GM23248 (cell line): ENCODE results near the gene ACTL10. TPM values are rescaled to one million over a fixed set of nuclear protein-coding genes. Genes with fewer than 3 reads are reported as not detected.

Experiments used
- DNase-seq: peaks from one replicate; pipeline ENCODE4 v3.0.0-alpha.2; 2015
- H2AFZ ChIP-seq: fragments of 200-600 bp; sonication (generic); 2 replicates; pipeline ENCODE4 v1.6.1; 2016; ENCODE audit warnings: antibody characterized with exemption
- H3F3A ChIP-seq: fragments of 200-600 bp; sonication (generic); 2 replicates; pipeline ENCODE4 v1.6.1; 2016; ENCODE audit warnings: mild to moderate bottlenecking, antibody characterized with exemption, mixed run types; ENCODE audit not compliant: insufficient read depth
- H3K27ac ChIP-seq: fragments of 200-600 bp; sonication (generic); 2 replicates; pipeline ENCODE4 v1.5.1; 2016; ENCODE audit warnings: mild to moderate bottlenecking
- H3K27me3 ChIP-seq: fragments of 200-600 bp; sonication (generic); replicated peaks from 2 replicates; pipeline ENCODE4 v1.6.1; 2016; ENCODE audit warnings: mild to moderate bottlenecking; ENCODE audit not compliant: insufficient read depth
- H3K36me3 ChIP-seq: fragments of 200-600 bp; sonication (generic); 2 replicates; pipeline ENCODE4 v1.6.1; 2016; ENCODE audit warnings: low read depth, mild to moderate bottlenecking
- H3K4me1 ChIP-seq: fragments of 200-600 bp; sonication (generic); 2 replicates; pipeline ENCODE4 v1.6.1; 2016; ENCODE audit warnings: mild to moderate bottlenecking; ENCODE audit not compliant: insufficient read depth
- H3K4me2 ChIP-seq: fragments of 200-600 bp; sonication (generic); one replicate; pipeline ENCODE4 v1.6.1; 2016; ENCODE audit warnings: mild to moderate bottlenecking; ENCODE audit not compliant: unreplicated experiment
- H3K4me3 ChIP-seq: fragments of 200-600 bp; sonication (generic); 2 replicates; pipeline ENCODE4 v1.5.1; 2016; ENCODE audit warnings: mild to moderate bottlenecking
- H3K79me2 ChIP-seq: fragments of 200-600 bp; sonication (generic); 2 replicates; pipeline ENCODE4 v1.6.1; 2016; ENCODE audit warnings: mild to moderate bottlenecking; ENCODE audit not compliant: insufficient read depth
- H3K9ac ChIP-seq: fragments of 200-600 bp; sonication (generic); 2 replicates; pipeline ENCODE4 v1.6.1; 2016; ENCODE audit warnings: mild to moderate bottlenecking
- H3K9me2 ChIP-seq: fragments of 200-600 bp; sonication (generic); 2 replicates; pipeline ENCODE4 v1.6.1; 2016; ENCODE audit warnings: mixed run types, mild to moderate bottlenecking, moderate library complexity; ENCODE audit not compliant: insufficient read depth
- H3K9me3 ChIP-seq: fragments of 200-600 bp; sonication (generic); one replicate; pipeline ENCODE4 v1.6.1; 2017; ENCODE audit warnings: low read depth
- H4K20me1 ChIP-seq: fragments of 200-600 bp; sonication (generic); 2 replicates; pipeline ENCODE4 v1.6.0; 2016; ENCODE audit not compliant: insufficient read depth
- EZH2 ChIP-seq: fragments of 200-600 bp; sonication (generic); IDR thresholded peaks from 2 replicates; pipeline ENCODE4 v1.6.1; 2018; ENCODE audit warnings: antibody characterized with exemption, mild to moderate bottlenecking; ENCODE audit not compliant: insufficient read depth, poor library complexity, severe bottlenecking
- EZH2phosphoT487 ChIP-seq: fragments of 200-600 bp; sonication (generic); IDR thresholded peaks from 2 replicates; pipeline ENCODE4 v1.6.1; 2018; ENCODE audit warnings: antibody characterized with exemption, moderate library complexity, mild to moderate bottlenecking, low read depth; ENCODE audit not compliant: insufficient read depth
- WGBS, 2 experiments: methylation state at CpG; one replicate each; pipeline ENCODE4 v1.1.6; 2015 to 2017; ENCODE audit warnings: low lambda C conversion rate in 2 of 2, low coverage in 1 of 2; ENCODE audit errors: missing lambda C conversion rate in 2 of 2; 5-methylcytosine and 5-hydroxymethylcytosine counted together
- in situ Hi-C: fragments of 300-500 bp; cut with MboI; formaldehyde crosslinking; loops from 2 replicates; pipeline ENCODE4 v1.15.0; 2020
- polyA plus RNA-seq: library from polyadenylated mRNA; unstranded; fragments of >200 nt; fragmentation: Nextera tagmentation; extraction: Ambion mirVana; gene quantifications from 2 replicates; pipeline ENCODE4 v1.2.1, GENCODE V29; 2016
- total RNA-seq: library from RNA; depleted of rRNA; stranded (reverse); fragments of >200 nt; shearing (Covaris generic); gene quantifications from 2 replicates; pipeline ENCODE4 v1.2.3, GENCODE V29; 2014

Gene ACTL10
- total and polyA plus RNA-seq, 2 experiments from 2014 or later = 1.7 to 3.4 TPM

- Histone ChIP-seq H3K36me3 (no peaks in the 10 kb centered on the region), H3F3A (peaks cover 16% of the 10 kb centered on the region), H4K20me1 (no peaks in the 10 kb centered on the region), H3K4me3 (peak overlapping the region; percentile 85), H3K4me1 (peaks cover 16% of the 10 kb centered on the region; the same call in 1 of the 2 replicates), H3K27me3 (no peaks in the 10 kb centered on the region), H2AFZ (peak overlapping the region; percentile 82), H3K9me2 (no peaks in the 10 kb centered on the region), H3K27ac (peak overlapping the region; percentile 72), H3K9ac (peak overlapping the region; percentile 89), H3K79me2 (peaks cover 6% of the 10 kb centered on the region; the same call in 1 of the 2 replicates), H3K4me2 (peak overlapping the region; percentile 75), H3K9me3 (no peaks in the 10 kb centered on the region)
- in situ Hi-C loops = no loop called here
- 26 to 31% methylated on average over 9 of the region's 9 CpGs for WGBS, 2 experiments
- DNase-seq = peak; percentile 21
- TF ChIP-seq EZH2phosphoT487 (no peak), EZH2 (no peak)
Observed at GRCh38 chr20:33664085-33664761, 2.5 kb upstream of the ACTL10 start.

- H3K36me3 ChIP-seq = no peaks in the 10 kb centered on the region
- no peak overlapping the region for H3K9ac ChIP-seq
- H3K4me1 ChIP-seq = peaks cover 16% of the 10 kb centered on the region; the same call in 1 of the 2 replicates
- in situ Hi-C loops = no loop called here
- no peak overlapping the region for H3K4me2 ChIP-seq
- no peak overlapping the region for H3K4me3 ChIP-seq
- H3K9me3 ChIP-seq = no peaks in the 10 kb centered on the region
- no peak overlapping the region for H2AFZ ChIP-seq
- H3K27ac ChIP-seq = peak overlapping the region; percentile 72; the same call in 1 of the 2 replicates
- peak; percentile 45 for DNase-seq
- peaks cover 16% of the 10 kb centered on the region for H3F3A ChIP-seq
- no peaks in the 10 kb centered on the region for H3K9me2 ChIP-seq
- H4K20me1 ChIP-seq = no peaks in the 10 kb centered on the region
- no peaks in the 10 kb centered on the region for H3K27me3 ChIP-seq
- peaks cover 6% of the 10 kb centered on the region; the same call in 1 of the 2 replicates for H3K79me2 ChIP-seq
- WGBS, 2 experiments = 94 to 97% methylated on average over 2 of the region's 2 CpGs
- TF ChIP-seq EZH2phosphoT487 (no peak), EZH2 (no peak)
Observed at GRCh38 chr20:33664762-33665144, 2.0 kb upstream of the ACTL10 start.

GRCh38 chr20:33667245-33667675, 517 bp downstream of the ACTL10 start:
- Histone ChIP-seq H3K9me2 (no peaks in the 10 kb centered on the region), H3K27me3 (no peaks in the 10 kb centered on the region), H3K9me3 (no peaks in the 10 kb centered on the region), H3F3A (peaks cover 16% of the 10 kb centered on the region), H3K36me3 (no peaks in the 10 kb centered on the region), H3K4me2 (peak overlapping the region; percentile 63), H3K9ac (peak overlapping the region; percentile 52), H3K79me2 (peaks cover 5% of the 10 kb centered on the region; the same call in 1 of the 2 replicates), H3K4me3 (peak overlapping the region; percentile 66), H4K20me1 (no peaks in the 10 kb centered on the region), H3K27ac (peak overlapping the region; percentile 28), H2AFZ (peak overlapping the region; percentile 80), H3K4me1 (peaks cover 18% of the 10 kb centered on the region)
- in situ Hi-C loops = no loop called here
- TF ChIP-seq EZH2 = no peak
- no peak for TF ChIP-seq EZH2phosphoT487
- no peak for DNase-seq
- 32 to 51% methylated on average over 38 to 45 of the region's 55 CpGs for WGBS, 2 experiments

GRCh38 chr20:33667676-33668465, 1.1 kb downstream of the ACTL10 start:
- in situ Hi-C loops = no loop called here
- Histone ChIP-seq H3K27me3 (no peaks in the 10 kb centered on the region), H3K4me2 (peak overlapping the region; percentile 63), H4K20me1 (no peaks in the 10 kb centered on the region), H2AFZ (peak overlapping the region; percentile 80), H3F3A (peaks cover 16% of the 10 kb centered on the region), H3K9me3 (no peaks in the 10 kb centered on the region), H3K4me1 (peaks cover 23% of the 10 kb centered on the region), H3K27ac (peak overlapping the region; percentile 28), H3K79me2 (peaks cover 11% of the 10 kb centered on the region; the same call in 1 of the 2 replicates), H3K9ac (peak overlapping the region; percentile 52), H3K4me3 (peak overlapping the region; percentile 66), H3K9me2 (no peaks in the 10 kb centered on the region), H3K36me3 (no peaks in the 10 kb centered on the region)
- peak; percentile 85 for DNase-seq
- no peak for TF ChIP-seq EZH2
- no peak for TF ChIP-seq EZH2phosphoT487
- 40 to 56% methylated on average over 41 to 47 of the region's 47 CpGs for WGBS, 2 experiments
